Measurements from ENCODE around the gene CCDC146.
"Not testable (repeated sequence)": the region's sequence is repeated elsewhere in the genome, so short reads cannot be mapped to it uniquely, and the experiment has no call there.

The CCDC146 gene

GRCh38 chr7:77271766-77272165 is 149.4 kb downstream of the CCDC146 start:
- no peak for TF ChIP-seq ZFX (IDR thresholded peaks at IDR 0.05)
- no peak for TF ChIP-seq CTCF (conservative IDR thresholded peaks at IDR 0.05)
- no peak overlapping the region for H3K27ac ChIP-seq

DNA sequence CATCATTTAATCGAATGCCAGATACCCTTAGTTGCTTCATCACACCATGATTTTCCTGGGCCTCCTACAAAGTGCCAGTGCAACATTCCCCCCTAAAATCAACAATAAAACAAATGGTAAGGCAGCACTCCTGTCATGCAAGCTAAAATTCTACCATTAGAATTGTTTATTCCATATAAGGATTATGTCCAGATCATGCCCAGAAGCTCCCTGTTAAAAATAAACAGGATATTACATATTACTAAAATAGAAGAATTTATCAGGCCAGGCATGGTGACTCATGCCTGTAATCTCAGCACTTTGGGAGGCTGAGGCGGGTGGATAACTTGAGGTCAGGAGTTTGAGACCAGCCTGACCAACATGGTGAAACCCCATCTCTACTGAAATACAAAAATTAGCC is 153.2 kb downstream of the CCDC146 start:
- H3K27ac ChIP-seq, result not testable (repeated sequence)

GRCh38 chr7:77276120-77276519 is 153.7 kb downstream of the CCDC146 start:
- H3K27ac ChIP-seq, result no peak overlapping the region
- TF ChIP-seq ZFX (IDR thresholded peaks at IDR 0.05), result no peak
- no peak for TF ChIP-seq CTCF (conservative IDR thresholded peaks at IDR 0.05)

DNA sequence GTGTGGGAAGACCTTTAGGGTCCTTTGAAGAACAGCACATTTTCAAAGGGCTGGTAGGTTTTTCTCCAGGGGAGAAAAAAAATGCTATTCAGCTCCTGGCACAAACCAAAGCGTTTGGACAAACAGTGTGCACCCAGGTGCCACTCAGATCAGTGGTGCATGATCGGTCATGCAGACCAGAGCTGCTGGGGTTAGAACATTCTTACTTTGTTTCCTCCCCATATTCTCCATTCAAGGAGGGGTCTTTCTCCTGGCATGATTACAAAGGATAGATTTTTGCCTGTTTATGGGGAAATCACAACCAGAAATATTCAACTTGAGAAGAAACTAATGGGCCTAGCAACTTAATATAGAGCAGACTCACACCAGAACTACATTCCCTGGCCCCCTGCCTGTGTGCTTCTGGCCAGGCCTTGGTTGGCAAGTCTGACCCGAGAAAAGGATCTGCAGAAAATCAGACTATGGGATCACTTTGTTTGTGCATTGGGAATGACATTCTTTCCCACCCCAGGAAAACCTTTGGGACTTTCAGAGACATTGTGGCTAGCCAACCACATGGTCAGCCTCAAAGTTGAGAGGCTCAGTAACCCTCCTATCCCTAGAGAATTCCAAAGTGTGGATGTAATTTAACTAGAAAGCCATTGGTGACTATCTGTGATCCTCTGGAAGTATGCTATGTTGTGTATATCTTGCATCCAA is 159.5 kb downstream of the CCDC146 start:
- TF ChIP-seq CTCF (conservative IDR thresholded peaks at IDR 0.05) (no peak), ZFX (IDR thresholded peaks at IDR 0.05) (no peak)
- no peak overlapping the region for H3K27ac ChIP-seq

DNA sequence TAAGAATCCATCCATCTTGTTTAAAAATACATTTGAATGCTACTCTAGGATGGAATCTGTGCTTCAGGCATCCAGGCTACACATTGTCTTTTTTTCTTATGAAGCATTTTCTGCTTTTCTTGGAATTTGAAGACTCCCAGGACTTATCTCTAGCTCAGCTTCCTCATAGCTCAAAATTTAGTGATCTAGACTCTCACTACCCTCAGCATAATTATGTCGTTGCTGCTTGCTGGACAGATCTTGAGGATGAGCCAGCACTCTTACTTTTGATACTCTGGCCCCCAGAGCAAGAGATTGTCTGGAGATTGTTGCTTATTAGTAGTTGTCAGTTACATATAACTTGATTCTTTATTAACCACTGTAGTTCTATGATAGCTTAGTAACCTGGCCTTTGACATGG is 160.5 kb downstream of the CCDC146 start:
- TF ChIP-seq ZFX (IDR thresholded peaks at IDR 0.05) (no peak), CTCF (conservative IDR thresholded peaks at IDR 0.05) (no peak)
- no peak overlapping the region for H3K27ac ChIP-seq

DNA sequence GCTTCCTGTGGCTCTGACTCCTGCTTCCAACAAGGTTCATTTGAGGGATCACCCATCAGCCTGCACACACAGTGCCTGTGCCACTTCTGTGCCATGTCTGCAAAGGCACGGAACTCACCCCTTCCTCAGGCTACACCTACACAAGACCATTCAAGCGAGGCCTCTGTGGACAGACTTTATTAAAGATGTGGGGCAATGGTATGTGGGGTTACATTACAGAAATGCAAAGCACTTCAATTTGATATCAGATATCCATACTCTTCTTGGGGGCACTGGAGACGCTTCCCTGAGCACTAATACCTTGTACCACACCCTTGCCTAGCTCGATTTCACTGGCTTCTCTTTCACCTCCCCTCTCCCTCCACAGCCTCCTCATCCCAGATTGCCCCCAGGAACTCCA is 161.6 kb downstream of the CCDC146 start:
- TF ChIP-seq ZFX (IDR thresholded peaks at IDR 0.05) (no peak), CTCF (conservative IDR thresholded peaks at IDR 0.05) (no peak)
- H3K27ac ChIP-seq, result no peak overlapping the region

- no peak overlapping the region for H3K27ac ChIP-seq
- no peak for TF ChIP-seq CTCF (conservative IDR thresholded peaks at IDR 0.05)
- no peak for TF ChIP-seq ZFX (IDR thresholded peaks at IDR 0.05)
Measured at GRCh38 chr7:77284616-77285015, 162.2 kb downstream of the CCDC146 start.

GRCh38 chr7:77288676-77289320 is 166.4 kb downstream of the CCDC146 start:
- TF ChIP-seq ZFX (IDR thresholded peaks at IDR 0.05), result no peak
- TF ChIP-seq CTCF (conservative IDR thresholded peaks at IDR 0.05), result no peak
- no peak overlapping the region for H3K27ac ChIP-seq

Data from C4-2B (cell line).